Measurements from ENCODE around the gene RGS10.
"Not testable (repeated sequence)": the region's sequence is repeated elsewhere in the genome, so short reads cannot be mapped to it uniquely, and the experiment has no call there.

The RGS10 gene

GRCh38 chr10:119542357-119542987 is at the start of gene RGS10:
RGS10 (minus strand) TSS chr10:119542719; CDS start chr10:119542638, 81 bp downstream.
- no peak for FAIRE-seq

- FAIRE-seq: no peak
These were observed 45.6 kb upstream of the RGS10 start for GRCh38 chr10:119588071-119588470.

- FAIRE-seq: no peak
These were observed 35.8 kb upstream of the RGS10 start for GRCh38 chr10:119578355-119578754.

GRCh38 chr10:119575991-119576390 is 33.5 kb upstream of the RGS10 start:
- FAIRE-seq: no peak

- FAIRE-seq: no peak
These were observed 33.0 kb upstream of the RGS10 start for GRCh38 chr10:119575506-119575905.

- FAIRE-seq: no peak
These were observed 25.5 kb upstream of the RGS10 start for GRCh38 chr10:119567978-119568377.

- no peak for FAIRE-seq
These were observed 19.6 kb upstream of the RGS10 start for GRCh38 chr10:119562097-119562496.

GRCh38 chr10:119559511-119559910 is 17.0 kb upstream of the RGS10 start:
- FAIRE-seq: not testable (repeated sequence)

- not testable (repeated sequence) for FAIRE-seq
These were observed 13.6 kb upstream of the RGS10 start for GRCh38 chr10:119556081-119556480.

- no peak for FAIRE-seq
These were observed 12.8 kb upstream of the RGS10 start for GRCh38 chr10:119555178-119555784.

- no peak for FAIRE-seq
These were observed 8.3 kb upstream of the RGS10 start for GRCh38 chr10:119550827-119551226.

- no peak for FAIRE-seq
These were observed 6.9 kb upstream of the RGS10 start for GRCh38 chr10:119549247-119549999.

GRCh38 chr10:119546009-119546408 is 3.5 kb upstream of the RGS10 start:
- no peak for FAIRE-seq

GRCh38 chr10:119545310-119545709 is 2.8 kb upstream of the RGS10 start:
- FAIRE-seq: no peak

GRCh38 chr10:119543814-119544642 is 1.5 kb upstream of the RGS10 start:
- FAIRE-seq: no peak

- FAIRE-seq: no peak
These were observed 682 bp upstream of the RGS10 start for GRCh38 chr10:119542988-119543813.

- FAIRE-seq: no peak
These were observed 811 bp downstream of the RGS10 start for GRCh38 chr10:119541459-119542356.

GRCh38 chr10:119541046-119541445 is 1.5 kb downstream of the RGS10 start:
- FAIRE-seq: no peak

GRCh38 chr10:119540038-119540437 is 2.5 kb downstream of the RGS10 start:
- FAIRE-seq: no peak

GRCh38 chr10:119539359-119539825 is 3.1 kb downstream of the RGS10 start:
- no peak for FAIRE-seq
